HL-60/S4 treated with retinoic acid at 250 ng/mL for 4 days and 3 days (cell line): ENCODE measurements around the gene CACNA1A.
"Not testable (repeated sequence)": the region's sequence is repeated elsewhere in the genome, so short reads cannot be mapped to it uniquely, and the experiment has no call there.

Experiments
- in situ Hi-C: fragments of 300-500 bp; cut with MboI; formaldehyde crosslinking; loops from 2 replicates; pipeline ENCODE4 v1.7.0; 2022; ENCODE audit warnings: low sequenced_read_pairs

Gene CACNA1A

DNA sequence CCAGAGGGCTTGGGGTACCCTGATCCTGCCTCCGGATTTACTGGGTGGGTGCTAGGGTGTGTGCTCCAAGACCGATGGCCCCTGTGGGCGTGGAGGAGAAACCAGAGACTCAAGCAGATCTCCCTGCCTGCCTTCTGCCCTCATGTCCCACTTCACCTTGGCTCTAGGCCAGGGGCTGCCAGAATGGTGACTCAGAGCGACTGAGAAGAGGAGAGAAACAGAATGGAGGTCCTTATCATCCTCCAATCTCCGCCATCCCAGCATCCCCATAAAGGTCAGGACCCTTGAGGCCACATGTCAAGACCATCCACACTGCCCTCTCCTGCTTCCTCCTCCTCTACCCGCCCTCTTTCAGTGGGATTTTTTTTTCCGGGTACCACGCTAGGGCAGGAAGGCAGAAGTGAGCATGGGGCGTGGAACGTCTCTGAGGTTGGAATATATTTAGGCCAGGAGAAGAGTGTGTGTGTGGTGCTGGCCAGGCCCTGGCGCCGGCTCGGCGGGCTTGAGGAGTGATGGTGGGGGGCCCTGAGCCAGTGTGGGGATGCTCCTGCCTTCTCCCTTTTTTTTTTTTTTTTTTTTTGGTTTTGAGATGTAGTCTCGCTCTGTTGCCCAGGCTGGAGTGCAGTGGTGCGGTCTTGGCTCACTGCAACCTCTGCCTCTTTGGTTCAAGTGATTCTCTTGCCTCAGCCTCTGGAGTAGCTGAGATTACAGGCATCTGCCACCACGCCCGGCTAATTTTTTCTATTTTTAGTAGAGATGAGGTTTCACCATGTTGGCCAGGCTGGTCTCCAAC, 333.7 kb downstream of the CACNA1A start:
- in situ Hi-C loops = no loop called here

DNA sequence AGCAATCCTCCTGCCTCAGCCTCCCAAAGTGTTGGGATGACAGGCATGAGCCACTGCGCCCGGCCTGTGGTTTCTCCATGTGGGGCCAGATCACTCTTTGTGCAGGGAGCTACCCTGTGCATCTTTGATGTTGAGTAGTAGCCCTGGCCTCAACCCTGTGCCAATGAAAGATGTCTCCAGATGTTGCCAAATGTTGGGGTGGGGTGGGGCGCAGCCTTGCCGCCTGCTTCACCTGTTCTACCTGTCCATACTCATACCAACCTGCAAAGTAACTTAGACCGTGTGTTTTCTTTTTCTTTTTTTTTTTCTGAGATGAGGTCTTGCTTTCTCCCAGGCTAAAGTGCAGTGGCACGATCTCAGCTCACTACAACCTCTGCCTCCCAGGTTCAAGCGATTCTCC, 335.1 kb downstream of the CACNA1A start:
- in situ Hi-C loops = no loop called here

DNA sequence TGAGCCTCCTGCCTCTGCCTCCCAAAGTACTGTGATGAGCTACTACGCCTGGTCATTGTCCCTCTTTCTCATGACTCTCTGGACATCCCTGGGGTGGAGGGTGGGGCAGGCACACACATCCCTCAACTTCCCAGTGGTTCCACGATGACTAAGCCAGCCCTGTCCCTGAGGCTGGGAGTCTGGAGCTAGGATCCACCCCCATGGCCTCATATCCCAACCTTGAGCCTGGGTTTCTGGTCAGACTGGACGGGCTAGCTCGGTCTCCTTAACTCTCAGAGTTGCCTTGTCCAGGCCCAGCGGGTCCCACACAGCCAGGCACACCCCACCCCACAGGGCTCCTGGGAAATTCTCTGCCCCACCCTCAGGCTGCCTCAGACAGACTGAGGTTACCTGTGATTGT, 336.5 kb downstream of the CACNA1A start:
- in situ Hi-C loops = no loop called here

- in situ Hi-C loops = not testable (repeated sequence)
These were observed 340.1 kb downstream of the CACNA1A start for GRCh38 chr19:13166151-13166550.

GRCh38 chr19:13165162-13165997, 340.9 kb downstream of the CACNA1A start:
- in situ Hi-C loops = no loop called here

- in situ Hi-C loops = no loop called here
These were observed 341.7 kb downstream of the CACNA1A start for GRCh38 chr19:13164343-13165161.

DNA sequence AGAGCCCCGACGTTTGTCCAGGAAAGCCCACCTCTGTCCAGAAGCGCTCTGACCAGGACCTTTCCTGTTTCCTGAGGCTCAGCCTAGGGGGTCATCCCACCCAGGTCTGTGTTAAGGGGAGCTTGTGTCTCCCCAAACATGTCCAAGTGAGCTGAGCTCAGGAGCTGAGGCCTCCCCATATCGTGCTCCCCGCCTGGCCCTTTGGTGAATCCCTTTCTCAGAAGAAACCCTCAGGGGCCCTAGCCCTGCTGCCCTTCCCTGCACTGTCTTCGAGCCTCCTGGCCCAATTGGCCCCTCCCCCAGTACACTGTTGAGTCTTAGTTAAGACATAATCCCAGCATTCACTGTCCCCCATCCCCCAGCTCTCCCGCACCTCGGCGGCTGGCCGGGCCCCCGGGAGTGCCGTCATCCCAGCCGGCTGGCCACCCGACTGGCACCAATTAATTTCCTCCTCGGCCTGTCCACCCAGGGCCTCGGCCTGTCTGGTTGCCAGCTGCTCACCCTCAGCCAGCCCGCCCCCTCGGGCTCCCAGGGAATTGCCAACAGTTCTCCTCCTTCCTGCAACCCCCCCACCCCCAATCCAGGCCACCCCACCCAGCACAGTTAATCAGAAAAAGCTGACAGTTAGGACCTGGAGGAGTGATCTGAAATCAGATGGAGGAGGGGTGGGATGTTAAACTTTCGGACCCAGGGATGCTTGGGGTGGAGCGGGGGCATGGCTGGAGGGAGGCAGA, 342.5 kb downstream of the CACNA1A start:
- in situ Hi-C loops = no loop called here

DNA sequence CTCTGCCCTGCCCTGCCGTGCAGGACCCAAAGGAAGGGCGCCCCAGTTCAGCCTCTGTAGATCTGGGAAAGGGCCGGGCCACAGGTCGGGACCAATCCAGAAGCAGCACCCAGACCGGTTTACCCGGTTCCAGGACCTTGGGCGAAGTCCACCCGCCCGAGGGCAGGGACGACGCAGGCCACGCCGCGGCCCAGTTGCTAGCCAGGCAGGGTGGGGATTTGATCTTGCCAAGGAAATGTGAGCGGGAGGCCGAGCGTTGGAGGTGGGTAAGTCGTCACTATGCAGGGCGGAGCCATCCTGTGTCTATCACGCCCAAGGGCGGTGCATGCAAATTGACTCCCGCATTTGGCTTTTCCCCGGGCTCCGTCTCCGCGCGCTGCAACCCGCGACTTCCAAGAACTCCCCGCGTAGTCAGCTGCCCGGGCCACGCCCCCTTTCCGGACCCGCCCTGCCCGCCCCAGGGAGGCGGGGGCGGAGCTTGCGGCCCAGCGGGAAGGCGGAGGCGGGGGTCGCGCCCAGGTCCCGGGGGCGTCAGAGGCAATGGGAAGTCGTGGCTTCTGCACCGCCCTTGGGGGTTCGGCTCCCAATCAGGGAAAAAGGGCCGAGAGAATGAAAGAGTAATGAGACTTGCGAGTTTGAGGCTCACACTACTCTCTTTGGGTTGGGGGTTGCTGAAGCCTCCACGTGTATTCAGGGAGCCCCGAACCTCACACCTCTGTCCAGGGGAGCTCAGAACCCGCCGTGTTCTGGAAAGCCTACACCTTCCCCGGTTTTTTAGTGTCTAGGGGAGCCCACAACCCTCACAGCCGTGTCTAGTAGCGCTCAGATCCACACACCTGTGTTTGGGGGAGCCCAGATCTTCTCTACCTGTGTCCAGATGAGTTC, 343.3 kb downstream of the CACNA1A start:
- in situ Hi-C loops = no loop called here

GRCh38 chr19:13160557-13160956, 345.7 kb downstream of the CACNA1A start:
- in situ Hi-C loops = no loop called here

- in situ Hi-C loops = no loop called here
These were observed 346.6 kb downstream of the CACNA1A start for GRCh38 chr19:13159713-13160112.
